Measurements from ENCODE around the gene PIH1D1. TPM values are rescaled to one million over a fixed set of nuclear protein-coding genes. Genes with fewer than 3 reads are reported as not detected.

The PIH1D1 gene
- total and polyA plus RNA-seq, 2 of the 13 experiments (the other 11 are each of a cell fraction or from before 2014, with no cell fraction given): 110 to 137 TPM

GRCh38 chr19:49486710-49487276, 35.2 kb upstream of the PIH1D1 start (continued):
- no peak for TF ChIP-seq HNF1A (IDR thresholded peaks at IDR 0.05; ENCODE audit: low read depth)
- no peak for TF ChIP-seq HNF1A (CRISPR knock-in tag; IDR thresholded peaks at IDR 0.05; ENCODE audit: borderline replicate concordance)
- TF ChIP-seq MLXIP (CRISPR knock-in tag; IDR thresholded peaks at IDR 0.05; ENCODE audit: borderline replicate concordance): no peak
- TF ChIP-seq ZSCAN22 (CRISPR knock-in tag; IDR thresholded peaks at IDR 0.05): no peak
- no peak for TF ChIP-seq NFYC (CRISPR knock-in tag; IDR thresholded peaks at IDR 0.05)
- TF ChIP-seq ZBTB14 (CRISPR knock-in tag; IDR thresholded peaks at IDR 0.05): no peak
- TF ChIP-seq ZBED4 (CRISPR knock-in tag; IDR thresholded peaks at IDR 0.05; ENCODE audit: borderline replicate concordance): no peak
- no peak for TF ChIP-seq HDAC6 (IDR thresholded peaks at IDR 0.05; ENCODE audit: low read depth, low read length)
- TF ChIP-seq MXD4 (CRISPR knock-in tag; IDR thresholded peaks at IDR 0.05): no peak
